K562 (cell line): ENCODE data around the gene TARBP2. TPM values are rescaled to one million over a fixed set of nuclear protein-coding genes. Genes with fewer than 3 reads are reported as not detected.

Experiments used
- ARHGAP35 ChIP-seq: fragments of 450-650 bp; IDR thresholded peaks from 2 replicates; pipeline ENCODE4 v1.6.1; 2018; ENCODE audit not compliant: partially characterized antibody
- ATF7 ChIP-seq: fragments of 450-650 bp; IDR thresholded peaks from 2 replicates; pipeline ENCODE4 v1.7.1; 2014; ENCODE audit warnings: mild to moderate bottlenecking, moderate library complexity
- BMI1 ChIP-seq: fragments of 150-350 bp; IDR thresholded peaks from 2 replicates; pipeline ENCODE4 v1.6.1; 2014; ENCODE audit warnings: low read length
- EGR1 ChIP-seq: fragments of 450-650 bp; conservative IDR thresholded peaks from 2 replicates; pipeline ENCODE4 v1.6.1; 2017; ENCODE audit warnings: mild to moderate bottlenecking
- FUS ChIP-seq: fragments of 200-400 bp; formaldehyde crosslinking; optimal IDR thresholded peaks from 2 replicates; pipeline ENCODE3; 2017; ENCODE audit warnings: low read depth, low read length
- GATAD2A ChIP-seq: fragments of 450-650 bp; IDR thresholded peaks from 2 replicates; pipeline ENCODE4 v1.6.1; 2017
- JUNB ChIP-seq: fragments of 450-650 bp; formaldehyde crosslinking; conservative IDR thresholded peaks from 2 replicates; pipeline ENCODE4 v1.4.0; 2020; ENCODE audit warnings: mild to moderate bottlenecking
- L3MBTL2 ChIP-seq: fragments of 450-650 bp; IDR thresholded peaks from 2 replicates; pipeline ENCODE4 v1.6.1; 2016; ENCODE audit warnings: mild to moderate bottlenecking, moderate library complexity
- PHF8 ChIP-seq: fragments of 200-600 bp; sonication (generic); IDR thresholded peaks from 2 replicates; pipeline ENCODE4 v1.6.1; 2012; ENCODE audit warnings: mixed run types, mild to moderate bottlenecking, inconsistent platforms, low read length, moderate library complexity, borderline replicate concordance
- SRSF3 ChIP-seq: fragments of 200-400 bp; formaldehyde crosslinking; IDR thresholded peaks from 2 replicates; pipeline ENCODE4 v1.6.1; 2016; ENCODE audit warnings: mild to moderate bottlenecking, low read length, moderate library complexity; ENCODE audit not compliant: insufficient read depth
- TBL1XR1 ChIP-seq, 2 experiments: IDR thresholded peaks; 2 replicates each; pipeline ENCODE4 v1.6.1; 2012; ENCODE audit warnings: improper control_type of control experiment in 2 of 2, low read length in 2 of 2, mild to moderate bottlenecking in 1 of 2
- YY1 ChIP-seq, 3 experiments: IDR thresholded peaks; 2 replicates each; pipeline ENCODE4 v1.6.1; 2011; ENCODE audit warnings: low read length in 2 of 3, mild to moderate bottlenecking in 2 of 3, moderate library complexity in 2 of 3, borderline replicate concordance in 1 of 3, control low read depth in 1 of 3, low read depth in 1 of 3; ENCODE audit not compliant: insufficient read depth in 3 of 3, insufficient replicate concordance in 2 of 3, control insufficient read depth in 1 of 3, insufficient read length in 1 of 3; ENCODE audit errors: extremely low read depth in 1 of 3
- ZFX ChIP-seq: sonication (generic); formaldehyde crosslinking; IDR thresholded peaks from 2 replicates; pipeline ENCODE4 v1.8.0; 2022; ENCODE audit warnings: mild to moderate bottlenecking, missing genetic modification reagents, moderate library complexity
- ZKSCAN1 ChIP-seq: fragments of 150-350 bp; IDR thresholded peaks from 2 replicates; pipeline ENCODE4 v1.6.1; 2016; ENCODE audit warnings: low read depth, low read length
- ZNF217 ChIP-seq: sonication (generic); formaldehyde crosslinking; IDR thresholded peaks from 2 replicates; pipeline ENCODE4 v1.8.0; 2022; ENCODE audit warnings: mild to moderate bottlenecking, missing genetic modification reagents
- ZNF507 ChIP-seq: conservative IDR thresholded peaks from 2 replicates; pipeline ENCODE4 v1.6.1; 2017; ENCODE audit warnings: missing genetic modification characterization, missing compliant biosample characterization
- ZNF766 ChIP-seq: fragments of 200-800 bp; sonication (Bioruptor generic); conservative IDR thresholded peaks from 2 replicates; pipeline ENCODE4 v1.6.1; 2016; ENCODE audit warnings: missing genetic modification characterization, missing compliant biosample characterization
- polyA plus RNA-seq, 8 experiments: library from polyadenylated mRNA; depleted of rRNA in 4 of 8; stranded (reverse) in 5 of 8; unstranded in 3 of 8; fragments of >200 nt; fragmentation: Nextera tagmentation in 2 of 8; fragmentation: Illumina TruSeq in 1 of 8; extraction: Ambion mirVana in 2 of 8; extraction: Trizol in 1 of 8; gene quantifications; 2 replicates each; pipeline versions ENCODE4 v1.2.1 to v1.2.3, GENCODE V29; 2011 to 2014; ENCODE audit warnings: inconsistent platforms in 1 of 8, missing spikeins in 1 of 8
- total RNA-seq, 7 experiments: library from RNA; depleted of rRNA in 6 of 7; stranded (reverse); fragments of >200 nt in 6 of 7; fragmentation: Illumina TruSeq in 2 of 7; extraction: Trizol in 2 of 7; gene quantifications; 2 replicates each; pipeline versions ENCODE4 v1.2.1 to v1.2.3, GENCODE V29; 2011 to 2021; ENCODE audit warnings: low replicate concordance in 1 of 7
- TF ChIP-seq, protein P1 (sequence below): sonication (generic); formaldehyde crosslinking; IDR thresholded peaks from 2 replicates; pipeline ENCODE4 v1.8.1; 2022; ENCODE audit warnings: missing genetic modification reagents
- TF ChIP-seq, protein P2 (sequence below), 2 experiments: fragments of 450-650 bp; IDR thresholded peaks; 2 replicates each; pipeline ENCODE4 v1.6.1; 2016
- TF ChIP-seq, protein P3 (sequence below): fragments of 250-450 bp; sonication (Bioruptor Pico); IDR thresholded peaks from 2 replicates; pipeline ENCODE4 v1.5.0; 2020; ENCODE audit warnings: mild to moderate bottlenecking, borderline replicate concordance
- TF ChIP-seq, protein P4 (sequence below): fragments of 450-650 bp; IDR thresholded peaks from 2 replicates; pipeline ENCODE4 v1.6.1; 2018; ENCODE audit not compliant: partially characterized antibody

Gene TARBP2
- total and polyA plus RNA-seq, 9 of the 15 experiments (the other 6 are each of a cell fraction or from before 2014, with no cell fraction given), result 5.6 to 69.0 (median 44.6) TPM

DNA sequence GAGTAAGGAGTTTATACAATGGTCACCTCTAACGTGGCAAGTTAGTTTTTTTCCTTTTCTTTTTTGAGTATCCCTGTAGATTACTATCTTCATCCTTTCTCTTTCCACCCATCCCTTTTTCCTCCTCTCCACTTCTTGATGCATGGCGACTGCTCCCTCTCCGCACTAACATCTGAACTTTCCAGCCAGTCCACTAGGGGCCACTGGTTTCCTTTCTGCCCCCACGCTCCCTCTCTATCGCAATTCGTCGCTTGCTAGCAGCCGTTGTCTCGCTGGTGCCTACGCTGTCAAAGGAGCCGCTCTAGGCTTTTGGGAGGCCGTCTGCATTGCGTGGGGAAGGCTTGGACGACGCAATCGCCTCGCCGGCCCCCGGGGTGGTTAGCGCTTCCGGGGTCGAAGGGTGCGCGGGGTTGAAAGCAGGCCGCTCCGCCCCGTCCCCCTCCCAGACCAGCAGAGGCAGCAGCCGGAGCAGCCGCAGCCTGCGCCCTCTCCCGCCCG, 49.4 kb upstream of the TARBP2 start, which contains the start of gene PCBP2 (continued):
- TF ChIP-seq, protein P1, sequence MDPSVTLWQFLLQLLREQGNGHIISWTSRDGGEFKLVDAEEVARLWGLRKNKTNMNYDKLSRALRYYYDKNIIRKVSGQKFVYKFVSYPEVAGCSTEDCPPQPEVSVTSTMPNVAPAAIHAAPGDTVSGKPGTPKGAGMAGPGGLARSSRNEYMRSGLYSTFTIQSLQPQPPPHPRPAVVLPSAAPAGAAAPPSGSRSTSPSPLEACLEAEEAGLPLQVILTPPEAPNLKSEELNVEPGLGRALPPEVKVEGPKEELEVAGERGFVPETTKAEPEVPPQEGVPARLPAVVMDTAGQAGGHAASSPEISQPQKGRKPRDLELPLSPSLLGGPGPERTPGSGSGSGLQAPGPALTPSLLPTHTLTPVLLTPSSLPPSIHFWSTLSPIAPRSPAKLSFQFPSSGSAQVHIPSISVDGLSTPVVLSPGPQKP (CRISPR knock-in tag), result no peak
- TF ChIP-seq ZKSCAN1, result peak; percentile 81
- TF ChIP-seq, protein P2, sequence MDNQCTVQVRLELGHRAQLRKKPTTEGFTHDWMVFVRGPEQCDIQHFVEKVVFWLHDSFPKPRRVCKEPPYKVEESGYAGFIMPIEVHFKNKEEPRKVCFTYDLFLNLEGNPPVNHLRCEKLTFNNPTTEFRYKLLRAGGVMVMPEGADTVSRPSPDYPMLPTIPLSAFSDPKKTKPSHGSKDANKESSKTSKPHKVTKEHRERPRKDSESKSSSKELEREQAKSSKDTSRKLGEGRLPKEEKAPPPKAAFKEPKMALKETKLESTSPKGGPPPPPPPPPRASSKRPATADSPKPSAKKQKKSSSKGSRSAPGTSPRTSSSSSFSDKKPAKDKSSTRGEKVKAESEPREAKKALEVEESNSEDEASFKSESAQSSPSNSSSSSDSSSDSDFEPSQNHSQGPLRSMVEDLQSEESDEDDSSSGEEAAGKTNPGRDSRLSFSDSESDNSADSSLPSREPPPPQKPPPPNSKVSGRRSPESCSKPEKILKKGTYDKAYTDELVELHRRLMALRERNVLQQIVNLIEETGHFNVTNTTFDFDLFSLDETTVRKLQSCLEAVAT (IDR thresholded peaks at IDR 0.05), result peak; percentile 34 to 93; a peak in 2 of 4 replicates
- TF ChIP-seq ZFX (CRISPR knock-in tag), result no peak
- no peak for TF ChIP-seq PHF8
- no peak for TF ChIP-seq FUS
- TF ChIP-seq TBL1XR1 (IDR thresholded peaks at IDR 0.05; ENCODE audit: low read length in 2 of 2), result peak; percentile 81 to 83; a peak in 3 of 4 replicates
- TF ChIP-seq ARHGAP35, result peak; percentile 26
- no peak for TF ChIP-seq ZNF507 (tag)
- TF ChIP-seq, protein P3, sequence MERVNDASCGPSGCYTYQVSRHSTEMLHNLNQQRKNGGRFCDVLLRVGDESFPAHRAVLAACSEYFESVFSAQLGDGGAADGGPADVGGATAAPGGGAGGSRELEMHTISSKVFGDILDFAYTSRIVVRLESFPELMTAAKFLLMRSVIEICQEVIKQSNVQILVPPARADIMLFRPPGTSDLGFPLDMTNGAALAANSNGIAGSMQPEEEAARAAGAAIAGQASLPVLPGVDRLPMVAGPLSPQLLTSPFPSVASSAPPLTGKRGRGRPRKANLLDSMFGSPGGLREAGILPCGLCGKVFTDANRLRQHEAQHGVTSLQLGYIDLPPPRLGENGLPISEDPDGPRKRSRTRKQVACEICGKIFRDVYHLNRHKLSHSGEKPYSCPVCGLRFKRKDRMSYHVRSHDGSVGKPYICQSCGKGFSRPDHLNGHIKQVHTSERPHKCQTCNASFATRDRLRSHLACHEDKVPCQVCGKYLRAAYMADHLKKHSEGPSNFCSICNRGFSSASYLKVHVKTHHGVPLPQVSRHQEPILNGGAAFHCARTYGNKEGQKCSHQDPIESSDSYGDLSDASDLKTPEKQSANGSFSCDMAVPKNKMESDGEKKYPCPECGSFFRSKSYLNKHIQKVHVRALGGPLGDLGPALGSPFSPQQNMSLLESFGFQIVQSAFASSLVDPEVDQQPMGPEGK (CRISPR knock-in tag), result no peak
- TF ChIP-seq EGR1, result peak; percentile 94
- no peak for TF ChIP-seq JUNB (CRISPR knock-in tag)
- TF ChIP-seq, protein P4, sequence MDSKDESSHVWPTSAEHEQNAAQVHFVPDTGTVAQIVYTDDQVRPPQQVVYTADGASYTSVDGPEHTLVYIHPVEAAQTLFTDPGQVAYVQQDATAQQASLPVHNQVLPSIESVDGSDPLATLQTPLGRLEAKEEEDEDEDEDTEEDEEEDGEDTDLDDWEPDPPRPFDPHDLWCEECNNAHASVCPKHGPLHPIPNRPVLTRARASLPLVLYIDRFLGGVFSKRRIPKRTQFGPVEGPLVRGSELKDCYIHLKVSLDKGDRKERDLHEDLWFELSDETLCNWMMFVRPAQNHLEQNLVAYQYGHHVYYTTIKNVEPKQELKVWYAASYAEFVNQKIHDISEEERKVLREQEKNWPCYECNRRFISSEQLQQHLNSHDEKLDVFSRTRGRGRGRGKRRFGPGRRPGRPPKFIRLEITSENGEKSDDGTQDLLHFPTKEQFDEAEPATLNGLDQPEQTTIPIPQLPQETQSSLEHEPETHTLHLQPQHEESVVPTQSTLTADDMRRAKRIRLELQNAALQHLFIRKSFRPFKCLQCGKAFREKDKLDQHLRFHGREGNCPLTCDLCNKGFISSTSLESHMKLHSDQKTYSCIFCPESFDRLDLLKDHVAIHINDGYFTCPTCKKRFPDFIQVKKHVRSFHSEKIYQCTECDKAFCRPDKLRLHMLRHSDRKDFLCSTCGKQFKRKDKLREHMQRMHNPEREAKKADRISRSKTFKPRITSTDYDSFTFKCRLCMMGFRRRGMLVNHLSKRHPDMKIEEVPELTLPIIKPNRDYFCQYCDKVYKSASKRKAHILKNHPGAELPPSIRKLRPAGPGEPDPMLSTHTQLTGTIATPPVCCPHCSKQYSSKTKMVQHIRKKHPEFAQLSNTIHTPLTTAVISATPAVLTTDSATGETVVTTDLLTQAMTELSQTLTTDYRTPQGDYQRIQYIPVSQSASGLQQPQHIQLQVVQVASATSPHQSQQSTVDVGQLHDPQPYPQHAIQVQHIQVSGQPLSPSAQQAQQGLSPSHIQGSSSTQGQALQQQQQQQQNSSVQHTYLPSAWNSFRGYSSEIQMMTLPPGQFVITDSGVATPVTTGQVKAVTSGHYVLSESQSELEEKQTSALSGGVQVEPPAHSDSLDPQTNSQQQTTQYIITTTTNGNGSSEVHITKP, result peak; percentile 72
- TF ChIP-seq L3MBTL2, result 0 out of 2 replicates have a peak, but pooled peaks have one; percentile 20
- peak; percentile 25; the same call in 1 of the 2 replicates for TF ChIP-seq BMI1
- no peak for TF ChIP-seq ZNF766 (CRISPR knock-in tag)
- TF ChIP-seq SRSF3, result no peak
- TF ChIP-seq ATF7, result peak; percentile 95
- TF ChIP-seq ZNF217 (CRISPR knock-in tag), result no peak
- 0 out of 2 replicates have a peak, but pooled peaks have one; percentile 58 for TF ChIP-seq GATAD2A
- peak in 2 of 3 experiments; percentile 58 to 59 for TF ChIP-seq YY1 (IDR thresholded peaks at IDR 0.05; ENCODE audit: borderline replicate concordance in 1 of 3, control insufficient read depth in 1 of 3, extremely low read depth in 1 of 3, insufficient read depth in 3 of 3, insufficient read length in 1 of 3, insufficient replicate concordance in 2 of 3, low read depth in 1 of 3, low read length in 2 of 3)
